GM23248 (cell line): ENCODE data around the gene GLE1. TPM values are rescaled to one million over a fixed set of nuclear protein-coding genes. Genes with fewer than 3 reads are reported as not detected.

Experiments
- DNase-seq: peaks from one replicate; pipeline ENCODE4 v3.0.0-alpha.2; 2015
- H2AFZ ChIP-seq: fragments of 200-600 bp; sonication (generic); 2 replicates; pipeline ENCODE4 v1.6.1; 2016; ENCODE audit warnings: antibody characterized with exemption
- H3F3A ChIP-seq: fragments of 200-600 bp; sonication (generic); 2 replicates; pipeline ENCODE4 v1.6.1; 2016; ENCODE audit warnings: mild to moderate bottlenecking, antibody characterized with exemption, mixed run types; ENCODE audit not compliant: insufficient read depth
- H3K27ac ChIP-seq: fragments of 200-600 bp; sonication (generic); 2 replicates; pipeline ENCODE4 v1.5.1; 2016; ENCODE audit warnings: mild to moderate bottlenecking
- H3K27me3 ChIP-seq: fragments of 200-600 bp; sonication (generic); replicated peaks from 2 replicates; pipeline ENCODE4 v1.6.1; 2016; ENCODE audit warnings: mild to moderate bottlenecking; ENCODE audit not compliant: insufficient read depth
- H3K36me3 ChIP-seq: fragments of 200-600 bp; sonication (generic); 2 replicates; pipeline ENCODE4 v1.6.1; 2016; ENCODE audit warnings: low read depth, mild to moderate bottlenecking
- H3K4me1 ChIP-seq: fragments of 200-600 bp; sonication (generic); 2 replicates; pipeline ENCODE4 v1.6.1; 2016; ENCODE audit warnings: mild to moderate bottlenecking; ENCODE audit not compliant: insufficient read depth
- H3K4me2 ChIP-seq: fragments of 200-600 bp; sonication (generic); one replicate; pipeline ENCODE4 v1.6.1; 2016; ENCODE audit warnings: mild to moderate bottlenecking; ENCODE audit not compliant: unreplicated experiment
- H3K4me3 ChIP-seq: fragments of 200-600 bp; sonication (generic); 2 replicates; pipeline ENCODE4 v1.5.1; 2016; ENCODE audit warnings: mild to moderate bottlenecking
- H3K79me2 ChIP-seq: fragments of 200-600 bp; sonication (generic); 2 replicates; pipeline ENCODE4 v1.6.1; 2016; ENCODE audit warnings: mild to moderate bottlenecking; ENCODE audit not compliant: insufficient read depth
- H3K9ac ChIP-seq: fragments of 200-600 bp; sonication (generic); 2 replicates; pipeline ENCODE4 v1.6.1; 2016; ENCODE audit warnings: mild to moderate bottlenecking
- H3K9me2 ChIP-seq: fragments of 200-600 bp; sonication (generic); 2 replicates; pipeline ENCODE4 v1.6.1; 2016; ENCODE audit warnings: mixed run types, mild to moderate bottlenecking, moderate library complexity; ENCODE audit not compliant: insufficient read depth
- H3K9me3 ChIP-seq: fragments of 200-600 bp; sonication (generic); one replicate; pipeline ENCODE4 v1.6.1; 2017; ENCODE audit warnings: low read depth
- H4K20me1 ChIP-seq: fragments of 200-600 bp; sonication (generic); 2 replicates; pipeline ENCODE4 v1.6.0; 2016; ENCODE audit not compliant: insufficient read depth
- EZH2 ChIP-seq: fragments of 200-600 bp; sonication (generic); IDR thresholded peaks from 2 replicates; pipeline ENCODE4 v1.6.1; 2018; ENCODE audit warnings: antibody characterized with exemption, mild to moderate bottlenecking; ENCODE audit not compliant: insufficient read depth, poor library complexity, severe bottlenecking
- EZH2phosphoT487 ChIP-seq: fragments of 200-600 bp; sonication (generic); IDR thresholded peaks from 2 replicates; pipeline ENCODE4 v1.6.1; 2018; ENCODE audit warnings: antibody characterized with exemption, moderate library complexity, mild to moderate bottlenecking, low read depth; ENCODE audit not compliant: insufficient read depth
- WGBS, 2 experiments: methylation state at CpG; one replicate each; pipeline ENCODE4 v1.1.6; 2015 to 2017; ENCODE audit warnings: low lambda C conversion rate in 2 of 2, low coverage in 1 of 2; ENCODE audit errors: missing lambda C conversion rate in 2 of 2; 5-methylcytosine and 5-hydroxymethylcytosine counted together
- in situ Hi-C: fragments of 300-500 bp; cut with MboI; formaldehyde crosslinking; loops from 2 replicates; pipeline ENCODE4 v1.15.0; 2020
- polyA plus RNA-seq: library from polyadenylated mRNA; unstranded; fragments of >200 nt; fragmentation: Nextera tagmentation; extraction: Ambion mirVana; gene quantifications from 2 replicates; pipeline ENCODE4 v1.2.1, GENCODE V29; 2016
- total RNA-seq: library from RNA; depleted of rRNA; stranded (reverse); fragments of >200 nt; shearing (Covaris generic); gene quantifications from 2 replicates; pipeline ENCODE4 v1.2.3, GENCODE V29; 2014; rRNA removed

GLE1 gene, protein sequence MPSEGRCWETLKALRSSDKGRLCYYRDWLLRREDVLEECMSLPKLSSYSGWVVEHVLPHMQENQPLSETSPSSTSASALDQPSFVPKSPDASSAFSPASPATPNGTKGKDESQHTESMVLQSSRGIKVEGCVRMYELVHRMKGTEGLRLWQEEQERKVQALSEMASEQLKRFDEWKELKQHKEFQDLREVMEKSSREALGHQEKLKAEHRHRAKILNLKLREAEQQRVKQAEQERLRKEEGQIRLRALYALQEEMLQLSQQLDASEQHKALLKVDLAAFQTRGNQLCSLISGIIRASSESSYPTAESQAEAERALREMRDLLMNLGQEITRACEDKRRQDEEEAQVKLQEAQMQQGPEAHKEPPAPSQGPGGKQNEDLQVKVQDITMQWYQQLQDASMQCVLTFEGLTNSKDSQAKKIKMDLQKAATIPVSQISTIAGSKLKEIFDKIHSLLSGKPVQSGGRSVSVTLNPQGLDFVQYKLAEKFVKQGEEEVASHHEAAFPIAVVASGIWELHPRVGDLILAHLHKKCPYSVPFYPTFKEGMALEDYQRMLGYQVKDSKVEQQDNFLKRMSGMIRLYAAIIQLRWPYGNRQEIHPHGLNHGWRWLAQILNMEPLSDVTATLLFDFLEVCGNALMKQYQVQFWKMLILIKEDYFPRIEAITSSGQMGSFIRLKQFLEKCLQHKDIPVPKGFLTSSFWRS
- total RNA-seq = 27.1 and 31.5 TPM in 2 replicates
- polyA plus RNA-seq = 18.1 and 18.5 TPM in 2 replicates

DNA sequence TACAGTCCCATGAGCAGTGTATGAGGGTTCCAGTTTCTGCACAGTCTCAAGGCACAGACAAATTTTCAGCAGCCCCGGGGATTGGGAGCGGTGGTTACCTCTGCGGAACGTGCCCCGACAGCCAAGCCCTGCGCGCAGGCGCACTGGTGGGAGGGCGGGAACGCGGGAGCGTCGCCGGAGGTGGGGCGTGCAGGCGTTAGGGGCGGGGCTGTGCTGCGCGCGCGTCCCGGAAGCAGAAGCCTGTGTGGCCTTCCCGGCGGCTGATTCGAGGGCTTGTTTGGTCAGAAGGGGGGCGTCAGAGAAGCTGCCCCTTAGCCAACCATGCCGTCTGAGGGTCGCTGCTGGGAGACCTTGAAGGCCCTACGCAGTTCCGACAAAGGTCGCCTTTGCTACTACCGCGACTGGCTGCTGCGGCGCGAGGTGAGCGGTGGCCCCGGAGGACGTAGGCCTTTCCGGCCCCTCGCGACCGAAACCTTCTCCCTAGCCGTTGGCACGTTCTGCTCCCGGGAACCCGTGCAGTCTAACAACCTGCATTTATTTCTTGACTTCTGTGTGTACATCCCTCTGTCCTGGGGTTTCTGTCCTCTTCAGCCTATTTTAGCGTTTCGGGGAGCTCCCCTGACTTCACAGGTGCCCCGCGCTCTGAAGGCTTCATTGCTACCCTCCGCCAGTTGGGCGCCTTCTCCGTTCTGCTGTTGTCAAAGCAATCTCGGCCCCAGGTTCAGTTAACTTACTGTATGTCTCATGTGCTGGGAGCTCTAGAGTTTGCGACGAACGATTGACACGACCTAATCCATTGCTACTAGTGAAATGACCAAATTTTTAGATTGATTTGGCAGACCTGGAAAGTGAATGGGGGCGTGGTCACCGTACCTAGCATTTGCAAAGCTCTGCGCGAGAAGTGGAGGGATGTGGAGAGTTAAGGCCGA is at the start of gene GLE1:
Gene GLE1, plus strand, starts transcription at position 235 of the 929 bp plus-strand sequence. Its CDS starts 87 bp downstream, at position 322.
- Histone ChIP-seq H3K9me2 (no peaks in the 10 kb centered on the region), H3K4me3 (peak within 1 kb of the TSS; percentile 97), H3K9me3 (no peaks in the 10 kb centered on the region), H4K20me1 (no peaks in the 10 kb centered on the region), H3K9ac (peak within 1 kb of the TSS; percentile 92), H3K27ac (peak within 1 kb of the TSS; percentile 78), H3K27me3 (no peaks in the 10 kb centered on the region), H3K4me2 (peak within 1 kb of the TSS; percentile 94), H2AFZ (peak within 1 kb of the TSS; percentile 88), H3F3A (0 out of 2 replicates have a peak, but pooled peaks cover 10% of the 10 kb centered on the region), H3K4me1 (peaks cover 16% of the 10 kb centered on the region), H3K36me3 (0 out of 2 replicates have a peak, but pooled peaks cover 3% of the 10 kb centered on the region), H3K79me2 (peaks cover 36% of the 10 kb centered on the region)
- TF ChIP-seq EZH2phosphoT487 (no peak), EZH2 (no peak)
- 1% methylated on average over 43 to 48 of the region's 64 CpGs for WGBS, 2 experiments
- peak; percentile 96 for DNase-seq
- in situ Hi-C loops = no loop called here

DNA sequence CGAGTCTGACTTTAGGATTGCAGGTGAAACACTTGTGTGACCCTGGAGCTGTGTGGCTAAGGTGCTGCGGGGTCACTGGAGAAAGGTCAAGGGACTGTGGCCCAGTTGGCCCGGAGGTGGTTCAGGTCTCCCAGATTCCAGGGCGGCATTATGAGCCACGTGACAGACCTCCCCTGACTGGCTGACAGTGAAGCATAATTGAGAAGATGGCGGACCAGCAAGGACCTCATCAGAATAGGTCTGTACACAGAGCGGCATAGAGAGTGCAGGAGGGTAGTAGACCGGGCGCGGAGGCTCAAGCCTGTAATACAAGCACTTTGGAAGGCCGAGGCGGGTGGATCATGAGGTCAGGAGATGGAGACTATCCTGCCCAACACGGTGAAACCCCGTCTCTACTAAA is 49.5 kb upstream of the GLE1 start:
- H3K9me3 ChIP-seq = no peaks in the 10 kb centered on the region
- in situ Hi-C loops = no loop called here
- DNase-seq = no peak
- H3K4me1 ChIP-seq = no peaks in the 10 kb centered on the region
- no peaks in the 10 kb centered on the region for H4K20me1 ChIP-seq
- H3K9me2 ChIP-seq = no peaks in the 10 kb centered on the region
- no peak overlapping the region for H3K27ac ChIP-seq
- peaks cover 21% of the 10 kb centered on the region for H3K79me2 ChIP-seq
- H3K36me3 ChIP-seq = no peaks in the 10 kb centered on the region
- H3K4me3 ChIP-seq = no peak overlapping the region
- H3K27me3 ChIP-seq = no peaks in the 10 kb centered on the region
- 78% methylated on average over 14 of the region's 14 CpGs for WGBS, 2 experiments
- H3K9ac ChIP-seq = no peak overlapping the region
- TF ChIP-seq EZH2 (no peak), EZH2phosphoT487 (no peak)
- no peak overlapping the region for H3K4me2 ChIP-seq
- no peaks in the 10 kb centered on the region for H3F3A ChIP-seq
- peak overlapping the region; percentile 95; the same call in 1 of the 2 replicates for H2AFZ ChIP-seq

DNA sequence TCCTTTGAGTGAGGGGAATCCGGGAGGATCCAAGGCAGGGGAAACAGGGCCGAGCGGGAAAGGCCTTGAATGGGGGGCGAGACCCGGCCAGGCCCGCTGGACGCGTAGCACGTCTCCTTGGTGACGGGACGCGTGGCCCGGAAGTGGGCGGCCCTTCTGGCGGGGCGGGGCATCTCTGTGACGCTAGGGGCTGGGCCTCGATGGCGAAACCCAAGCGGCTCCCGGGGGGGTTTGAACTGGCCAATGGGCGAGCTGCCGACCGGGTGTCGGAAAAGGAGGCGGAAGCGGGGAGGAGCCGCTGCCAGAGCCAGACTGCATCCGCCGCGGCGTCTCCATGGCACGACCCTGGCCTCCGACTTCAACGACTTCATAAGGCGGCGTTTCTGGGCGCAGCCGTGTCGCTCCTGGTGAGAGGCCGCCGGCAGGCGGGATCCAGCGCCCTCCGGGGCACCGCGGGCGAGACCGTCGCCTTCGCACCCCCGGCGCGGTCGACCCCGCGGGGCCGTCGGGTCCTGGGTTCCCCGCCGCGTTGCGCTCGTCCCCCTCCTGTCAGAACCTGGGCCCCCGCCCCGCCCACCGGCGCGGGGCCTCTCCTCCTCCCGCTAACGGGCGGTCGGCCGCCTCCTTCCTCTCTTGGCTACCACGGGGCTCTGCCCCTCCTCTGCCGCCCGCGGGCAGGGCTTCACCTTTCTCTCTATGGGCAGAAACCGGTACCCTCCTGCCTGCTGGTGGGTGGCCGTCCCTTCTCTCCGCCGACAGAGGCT is 48.5 kb upstream of the GLE1 start, which contains the start of gene ODF2:
Gene ODF2, plus strand, starts transcription at position 158 of the 764 bp plus-strand sequence. Its CDS starts 86 bp downstream, at position 244.
- in situ Hi-C loops = no loop called here
- peak within 1 kb of the TSS; percentile 76 for H3K4me3 ChIP-seq
- peak within 1 kb of the TSS; percentile 86 for H3K4me2 ChIP-seq
- no peaks in the 10 kb centered on the region for H3F3A ChIP-seq
- TF ChIP-seq EZH2phosphoT487 = no peak
- TF ChIP-seq EZH2 = no peak
- no peaks in the 10 kb centered on the region for H3K9me3 ChIP-seq
- H2AFZ ChIP-seq = peak within 1 kb of the TSS; percentile 95
- 0% methylated on average over 44 to 72 of the region's 82 CpGs for WGBS, 2 experiments
- peak; percentile 99 for DNase-seq
- no peaks in the 10 kb centered on the region for H3K36me3 ChIP-seq
- no peaks in the 10 kb centered on the region for H3K9me2 ChIP-seq
- H3K79me2 ChIP-seq = peaks cover 21% of the 10 kb centered on the region
- H3K27ac ChIP-seq = peak within 1 kb of the TSS; percentile 71
- H3K4me1 ChIP-seq = no peaks in the 10 kb centered on the region
- peak within 1 kb of the TSS; percentile 79 for H3K9ac ChIP-seq
- no peaks in the 10 kb centered on the region for H3K27me3 ChIP-seq
- H4K20me1 ChIP-seq = no peaks in the 10 kb centered on the region
